ENCODE measurements around the gene IL17A.

IL17A gene

GRCh38 chr6:52186075-52186474 lies at the start of gene IL17A:
IL17A (plus strand) TSS chr6:52186375; CDS start chr6:52186432, 57 bp downstream.
- no peak for DNase-seq (ENCODE audit: low spot score)

- DNase-seq (ENCODE audit: low spot score) = no peak
These were observed 49.2 kb upstream of the IL17A start for GRCh38 chr6:52136934-52137467.

- DNase-seq (ENCODE audit: low spot score) = no peak
These were observed 47.9 kb upstream of the IL17A start for GRCh38 chr6:52138284-52138683.

GRCh38 chr6:52139985-52140680 lies 46.0 kb upstream of the IL17A start:
- DNase-seq (ENCODE audit: low spot score) = no peak

GRCh38 chr6:52141596-52141995 lies 44.6 kb upstream of the IL17A start:
- no peak for DNase-seq (ENCODE audit: low spot score)

- DNase-seq (ENCODE audit: low spot score) = no peak
These were observed 43.6 kb upstream of the IL17A start for GRCh38 chr6:52142556-52142955.

- DNase-seq (ENCODE audit: low spot score) = no peak
These were observed 42.6 kb upstream of the IL17A start for GRCh38 chr6:52143551-52143950.

- no peak for DNase-seq (ENCODE audit: low spot score)
These were observed 41.7 kb upstream of the IL17A start for GRCh38 chr6:52144196-52145076.

GRCh38 chr6:52146851-52147445 lies 39.2 kb upstream of the IL17A start:
- no peak for DNase-seq (ENCODE audit: low spot score)

GRCh38 chr6:52149076-52149475 lies 37.1 kb upstream of the IL17A start:
- no peak for DNase-seq (ENCODE audit: low spot score)

- DNase-seq (ENCODE audit: low spot score) = no peak
These were observed 36.2 kb upstream of the IL17A start for GRCh38 chr6:52149949-52150348.

GRCh38 chr6:52152070-52152423 lies 34.1 kb upstream of the IL17A start:
- no peak for DNase-seq (ENCODE audit: low spot score)

GRCh38 chr6:52152711-52153160 lies 33.4 kb upstream of the IL17A start:
- DNase-seq (ENCODE audit: low spot score) = no peak

GRCh38 chr6:52154381-52154780 lies 31.8 kb upstream of the IL17A start:
- DNase-seq (ENCODE audit: low spot score) = no peak

GRCh38 chr6:52155791-52156576 lies 30.2 kb upstream of the IL17A start:
- no peak for DNase-seq (ENCODE audit: low spot score)

- no peak for DNase-seq (ENCODE audit: low spot score)
These were observed 28.8 kb upstream of the IL17A start for GRCh38 chr6:52157301-52157941.

GRCh38 chr6:52160472-52161104 lies 25.6 kb upstream of the IL17A start:
- DNase-seq (ENCODE audit: low spot score) = no peak

GRCh38 chr6:52161689-52162438 lies 24.3 kb upstream of the IL17A start:
- DNase-seq (ENCODE audit: low spot score) = no peak

GRCh38 chr6:52162940-52163908 lies 23.0 kb upstream of the IL17A start:
- DNase-seq (ENCODE audit: low spot score) = no peak
